ENCODE data around the gene TMEM259. TPM values are rescaled to one million over a fixed set of nuclear protein-coding genes. Genes with fewer than 3 reads are reported as not detected.

The TMEM259 gene
- total and polyA plus RNA-seq, 2 of the 13 experiments (the other 11 are each of a cell fraction or from before 2014, with no cell fraction given): 64.7 to 164 TPM

- TF ChIP-seq, protein P1, sequence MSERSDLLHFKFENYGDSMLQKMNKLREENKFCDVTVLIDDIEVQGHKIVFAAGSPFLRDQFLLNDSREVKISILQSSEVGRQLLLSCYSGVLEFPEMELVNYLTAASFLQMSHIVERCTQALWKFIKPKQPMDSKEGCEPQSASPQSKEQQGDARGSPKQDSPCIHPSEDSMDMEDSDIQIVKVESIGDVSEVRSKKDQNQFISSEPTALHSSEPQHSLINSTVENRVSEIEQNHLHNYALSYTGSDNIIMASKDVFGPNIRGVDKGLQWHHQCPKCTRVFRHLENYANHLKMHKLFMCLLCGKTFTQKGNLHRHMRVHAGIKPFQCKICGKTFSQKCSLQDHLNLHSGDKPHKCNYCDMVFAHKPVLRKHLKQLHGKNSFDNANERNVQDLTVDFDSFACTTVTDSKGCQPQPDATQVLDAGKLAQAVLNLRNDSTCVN (CRISPR knock-in tag; IDR thresholded peaks at IDR 0.05; ENCODE audit: borderline replicate concordance): peak; percentile 59; the same call in 1 of the 2 replicates
- no peak for TF ChIP-seq ZBTB43 (CRISPR knock-in tag; conservative IDR thresholded peaks at IDR 0.05)
- no peak for TF ChIP-seq SNAPC2 (CRISPR knock-in tag; IDR thresholded peaks at IDR 0.05)
- TF ChIP-seq ARNTL (CRISPR knock-in tag; IDR thresholded peaks at IDR 0.05): no peak
- no peak for TF ChIP-seq ZNF264 (CRISPR knock-in tag; IDR thresholded peaks at IDR 0.05)
- no peak; the same call in 1 of the 2 replicates for TF ChIP-seq ZNF253 (CRISPR knock-in tag; IDR thresholded peaks at IDR 0.05; ENCODE audit: borderline replicate concordance)
- TF ChIP-seq ZFYVE20 (CRISPR knock-in tag; IDR thresholded peaks at IDR 0.05; ENCODE audit: borderline replicate concordance, low read depth): no peak
- peak; percentile 36; the same call in 1 of the 2 replicates for TF ChIP-seq ZNF605 (CRISPR knock-in tag; IDR thresholded peaks at IDR 0.05)
- no peak for TF ChIP-seq PHB2 (IDR thresholded peaks at IDR 0.05; ENCODE audit: partially characterized antibody)
- TF ChIP-seq ZNF879 (CRISPR knock-in tag; IDR thresholded peaks at IDR 0.05): no peak
- TF ChIP-seq ZSCAN21 (CRISPR knock-in tag; IDR thresholded peaks at IDR 0.05; ENCODE audit: borderline replicate concordance): peak; percentile 57; the same call in 1 of the 2 replicates
- no peak for TF ChIP-seq SNRNP70 (IDR thresholded peaks at IDR 0.05; ENCODE audit: low read depth, low read length)
- TF ChIP-seq MNT (IDR thresholded peaks at IDR 0.05): no peak
- TF ChIP-seq HBP1 (CRISPR knock-in tag; IDR thresholded peaks at IDR 0.05; ENCODE audit: low read depth): no peak
- TF ChIP-seq, protein P2, sequence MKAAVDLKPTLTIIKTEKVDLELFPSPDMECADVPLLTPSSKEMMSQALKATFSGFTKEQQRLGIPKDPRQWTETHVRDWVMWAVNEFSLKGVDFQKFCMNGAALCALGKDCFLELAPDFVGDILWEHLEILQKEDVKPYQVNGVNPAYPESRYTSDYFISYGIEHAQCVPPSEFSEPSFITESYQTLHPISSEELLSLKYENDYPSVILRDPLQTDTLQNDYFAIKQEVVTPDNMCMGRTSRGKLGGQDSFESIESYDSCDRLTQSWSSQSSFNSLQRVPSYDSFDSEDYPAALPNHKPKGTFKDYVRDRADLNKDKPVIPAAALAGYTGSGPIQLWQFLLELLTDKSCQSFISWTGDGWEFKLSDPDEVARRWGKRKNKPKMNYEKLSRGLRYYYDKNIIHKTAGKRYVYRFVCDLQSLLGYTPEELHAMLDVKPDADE (CRISPR knock-in tag; IDR thresholded peaks at IDR 0.05): no peak
Measured at GRCh38 chr19:1039646-1040475, 18.9 kb upstream of the TMEM259 start, which contains the start of gene ABCA7 (continued).

Measured in HepG2 (cell line).